C1 segment of cervical spinal cord (tissue), 14 donors: Measurements from ENCODE around the gene HOXA9.

Experiments used
- DNase-seq, 14 donors: peaks; one replicate each; lab custom pipeline; 2025; lab: John Stamatoyannopoulos, UW

Gene HOXA9

GRCh38 chr7:27200761-27201579 is 35.6 kb upstream of the HOXA9 start:
- DNase-seq: peak in 1 of 14 donors; percentile 14

GRCh38 chr7:27199849-27200760 is 34.8 kb upstream of the HOXA9 start, which contains the start of gene HOXA13:
HOXA13 (minus strand) TSS chr7:27200091; CDS start chr7:27200077, 14 bp downstream.
- DNase-seq: no peak

GRCh38 chr7:27198871-27199801 is 33.8 kb upstream of the HOXA9 start:
- no peak for DNase-seq

DNA sequence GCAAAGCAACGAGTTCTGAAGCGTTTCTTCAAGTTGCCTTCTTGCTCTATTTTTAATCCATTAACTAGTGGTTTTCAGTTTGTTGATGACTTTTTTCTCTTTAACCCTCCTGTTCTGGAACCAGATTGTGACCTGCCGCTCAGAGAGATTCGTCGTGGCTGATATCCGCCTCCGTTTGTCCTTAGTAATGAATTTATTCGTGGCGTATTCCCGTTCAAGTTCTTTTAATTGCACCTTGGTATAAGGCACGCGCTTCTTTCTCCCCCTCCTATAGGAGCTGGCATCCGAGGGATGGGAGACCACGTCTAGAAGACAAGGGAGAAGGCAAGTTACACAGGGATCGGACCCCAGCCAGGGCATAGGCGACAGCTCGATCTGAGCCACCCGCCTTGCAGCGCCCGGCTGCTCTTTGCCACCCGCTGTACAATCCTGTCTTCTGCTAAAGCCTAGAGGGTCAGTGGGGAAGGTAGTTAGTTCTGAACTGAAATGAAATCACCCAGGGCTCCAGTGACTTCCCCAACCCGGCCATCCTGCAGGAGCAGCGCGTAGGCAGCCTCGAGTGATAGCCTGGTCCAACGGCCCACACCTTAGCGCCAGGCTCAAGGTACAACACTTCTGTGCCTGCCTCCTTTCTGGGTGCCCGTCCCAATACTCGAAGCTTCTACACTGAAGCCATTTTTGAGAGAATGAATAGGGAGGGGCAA is 33.0 kb upstream of the HOXA9 start:
- DNase-seq: no peak

- no peak for DNase-seq
Observed at GRCh38 chr7:27197137-27198042, 32.1 kb upstream of the HOXA9 start.

DNA sequence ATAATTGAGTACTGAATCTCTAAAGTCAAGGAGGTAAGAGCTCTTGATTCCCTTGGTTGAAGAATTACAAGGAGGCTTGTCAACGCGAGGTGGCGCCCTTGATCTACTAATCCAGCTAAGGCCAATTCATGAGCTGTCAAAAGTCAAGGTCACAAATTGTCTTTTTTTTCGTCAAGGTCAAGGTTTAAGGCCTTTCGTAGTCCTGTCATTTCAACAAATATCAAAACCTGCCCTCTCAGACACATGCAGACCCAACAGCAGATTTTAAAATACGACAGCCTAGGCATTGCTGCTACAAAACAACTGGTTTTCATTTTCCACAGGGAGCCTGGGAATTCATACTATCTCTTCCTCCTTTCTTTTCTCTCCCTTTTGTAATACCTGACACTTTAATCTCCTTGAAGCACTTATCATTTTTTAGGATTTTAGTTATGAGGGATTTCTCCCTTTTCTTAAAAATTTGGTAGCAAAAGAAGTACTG is 31.0 kb upstream of the HOXA9 start:
- DNase-seq: peak in 8 of 14 donors; percentile 8 to 66 (median 37)

- no peak for DNase-seq
Observed at GRCh38 chr7:27194686-27195379, 29.5 kb upstream of the HOXA9 start.

DNA sequence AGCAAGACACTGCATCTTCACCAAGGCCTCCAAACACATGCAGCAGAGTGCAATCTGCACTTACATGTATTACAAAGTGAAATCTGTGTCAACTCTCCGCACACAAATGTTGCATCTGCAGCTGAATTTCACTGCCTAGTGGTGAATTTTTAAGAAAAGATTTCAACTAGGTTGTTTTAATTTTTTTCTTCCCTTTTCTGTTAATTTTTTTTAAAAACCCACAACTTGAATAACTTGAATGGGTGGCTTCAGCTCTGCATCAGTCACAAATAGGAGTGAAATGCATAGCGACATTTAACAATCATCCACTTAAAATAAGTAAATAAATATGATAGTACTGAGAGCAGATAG is 28.6 kb upstream of the HOXA9 start:
- DNase-seq: no peak

DNA sequence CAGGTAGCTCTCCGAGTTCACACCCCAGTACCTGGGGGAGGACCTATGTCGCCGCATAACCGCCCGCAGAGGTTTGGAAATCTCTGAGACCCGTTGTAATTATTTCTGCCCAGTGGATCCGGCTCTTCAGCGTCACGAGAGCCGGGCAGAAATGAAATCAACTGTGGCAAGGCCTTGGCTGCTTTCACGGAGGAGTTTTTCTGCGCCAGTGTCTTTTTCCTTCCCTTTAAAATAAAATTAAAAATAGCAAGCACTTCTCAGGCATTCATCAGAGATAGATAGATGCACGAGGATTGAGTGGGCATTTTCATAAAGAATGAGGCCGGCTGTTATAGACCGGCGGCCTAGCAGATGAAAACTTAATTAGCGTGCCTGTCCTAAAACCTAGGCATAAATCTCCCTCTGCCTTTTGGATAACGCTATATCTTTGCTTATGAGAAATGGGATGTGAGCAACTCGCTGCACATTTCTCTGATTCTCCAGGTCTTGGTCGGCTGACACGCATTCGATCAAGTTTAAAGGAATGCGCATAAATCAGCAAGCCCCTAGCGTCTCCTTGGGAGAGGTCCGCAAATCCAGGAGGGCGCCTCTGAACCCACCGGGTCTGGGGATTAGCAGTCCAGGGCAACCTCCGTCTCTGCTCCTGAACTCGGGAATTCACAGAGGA is 28.1 kb upstream of the HOXA9 start:
- DNase-seq: no peak

DNA sequence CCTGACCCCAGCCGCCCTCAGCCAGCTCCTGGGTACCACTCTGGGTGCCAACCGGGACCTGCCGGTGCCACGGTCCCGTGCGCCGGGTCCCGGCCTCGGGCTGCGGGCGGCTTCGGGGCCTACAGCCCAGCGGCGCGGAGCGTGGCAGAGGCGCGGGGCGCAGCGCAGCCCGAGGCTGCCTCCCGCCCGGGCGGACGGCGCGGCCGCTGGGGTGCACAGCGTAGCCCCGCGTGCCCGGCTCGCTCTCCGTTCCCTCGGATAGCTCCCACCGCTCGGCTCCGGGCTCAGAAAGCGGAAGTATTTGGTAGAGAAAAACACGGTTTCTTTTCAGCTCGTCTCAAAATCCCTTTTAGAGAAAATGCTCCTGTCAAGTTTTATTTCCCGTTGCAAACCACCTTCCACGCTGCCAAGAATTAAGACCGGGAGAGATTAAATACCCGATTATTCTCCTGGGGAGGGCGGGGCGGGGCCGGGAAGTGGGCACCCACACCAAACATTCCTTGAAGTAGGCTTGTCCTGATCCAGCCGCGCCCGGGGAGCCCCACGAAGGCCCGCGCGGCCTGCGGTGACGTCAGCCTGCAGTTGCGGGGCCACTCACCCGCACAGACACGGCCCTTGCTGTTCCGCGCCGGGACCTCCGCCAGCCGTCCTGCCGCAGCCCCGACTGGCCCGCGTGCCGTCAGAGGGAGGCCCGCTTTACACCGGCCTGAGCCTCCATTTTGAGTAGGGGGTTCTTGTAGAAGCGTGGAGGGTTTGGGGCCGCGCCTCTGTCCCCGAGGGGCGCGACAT is 27.4 kb upstream of the HOXA9 start:
- no peak for DNase-seq

DNA sequence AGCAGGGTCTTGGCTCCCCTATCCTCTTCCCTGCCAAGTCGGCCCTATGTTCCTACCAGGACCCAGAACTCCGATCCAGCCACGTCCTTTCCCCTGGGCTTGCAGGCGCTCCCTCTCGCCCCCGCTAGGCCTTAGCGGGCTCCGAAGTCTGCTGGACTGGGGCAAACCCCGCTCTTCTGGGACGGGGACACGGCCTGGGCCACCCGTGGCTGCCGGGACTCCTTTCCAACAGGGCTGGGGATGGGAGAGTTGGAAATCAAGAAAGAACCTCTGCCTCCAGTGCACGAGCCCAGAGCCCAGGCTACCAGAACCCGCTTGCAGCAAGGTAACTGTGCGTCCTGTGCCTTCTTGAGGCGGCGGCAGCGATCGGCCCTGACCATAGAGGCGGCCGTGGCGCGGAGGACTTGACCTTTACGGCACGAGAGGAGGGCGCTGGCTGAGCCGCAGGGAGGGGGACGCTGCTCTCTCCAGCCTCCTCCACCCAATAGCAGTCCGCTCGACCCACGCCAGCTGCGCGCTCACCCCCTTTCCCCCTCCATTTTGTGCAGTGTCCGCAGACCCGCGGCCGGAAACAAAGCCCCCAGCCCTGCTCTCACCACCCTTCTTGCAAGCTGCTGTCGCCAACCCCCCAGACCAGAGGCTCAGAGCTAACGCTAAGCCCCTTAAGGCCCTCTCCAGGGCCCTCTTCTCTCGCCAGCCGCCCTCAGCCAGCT is 26.7 kb upstream of the HOXA9 start:
- no peak for DNase-seq

- DNase-seq: no peak
Observed at GRCh38 chr7:27191161-27191731, 25.9 kb upstream of the HOXA9 start.

- DNase-seq: no peak
Observed at GRCh38 chr7:27189997-27190748, 24.8 kb upstream of the HOXA9 start.

DNA sequence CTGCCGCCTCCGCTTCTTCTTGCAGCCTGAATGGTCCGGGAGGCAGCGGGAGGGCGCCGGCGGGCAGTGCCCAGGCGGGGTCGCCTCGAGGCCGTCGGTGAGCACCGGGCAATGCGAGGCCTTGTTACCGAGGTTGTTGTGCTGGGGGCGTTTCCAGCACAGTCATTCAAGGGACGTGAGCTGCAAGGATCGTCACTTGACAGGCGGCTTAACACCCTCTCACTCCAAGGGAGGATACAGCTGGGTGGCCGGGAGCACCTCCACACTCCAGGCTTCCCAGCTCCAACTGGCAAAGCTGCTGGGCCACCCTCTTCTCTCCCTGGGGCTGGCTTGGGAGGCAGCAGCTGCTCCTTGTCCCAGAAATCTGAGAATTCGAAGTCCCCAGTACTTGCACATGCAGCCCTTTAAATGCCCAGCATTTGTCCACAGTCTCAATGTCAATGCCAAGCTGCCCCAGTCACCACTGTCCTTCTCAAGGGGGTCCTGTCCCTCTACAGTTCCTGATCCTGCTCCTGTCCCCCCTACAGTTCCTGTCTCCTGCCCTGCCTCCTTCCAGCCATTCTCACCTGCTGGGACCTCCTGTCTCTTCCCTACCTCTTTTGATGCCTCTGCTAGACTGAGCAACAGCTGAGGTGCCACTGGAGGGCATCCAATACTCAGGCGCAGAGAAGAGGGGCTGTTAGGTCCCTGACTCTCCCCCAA is 24.1 kb upstream of the HOXA9 start:
- no peak for DNase-seq
